GM18868 (cell line): Measurements from ENCODE around the gene RUVBL2.

Experiments
- ATAC-seq: cut with Tn5 transposase; IDR thresholded peaks from one replicate; pipeline ENCODE4 v1.9.1; 2021; ENCODE audit warnings: mild to moderate bottlenecking, moderate library complexity; ENCODE audit not compliant: unreplicated experiment

Gene RUVBL2

GRCh38 chr19:48993175-48994034 is at the start of gene RUVBL2, which contains the start of gene GYS1:
Gene RUVBL2, plus strand, starts transcription at chr19:48993887. Its CDS starts 25 bp downstream, at chr19:48993912.
Gene GYS1, minus strand, starts transcription at chr19:48993309. Its CDS starts 197 bp downstream, at chr19:48993112.
- peak; percentile 84 for ATAC-seq

- ATAC-seq = no peak
Measured at GRCh38 chr19:48945415-48945814, 48.3 kb upstream of the RUVBL2 start.

- ATAC-seq = no peak
Measured at GRCh38 chr19:48945817-48946216, 47.9 kb upstream of the RUVBL2 start.

- no peak for ATAC-seq
Measured at GRCh38 chr19:48946463-48947257, 47.0 kb upstream of the RUVBL2 start.

- ATAC-seq = no peak
Measured at GRCh38 chr19:48947258-48947542, 46.5 kb upstream of the RUVBL2 start.

GRCh38 chr19:48950159-48950558 is 43.5 kb upstream of the RUVBL2 start:
- ATAC-seq = no peak

- ATAC-seq = no peak
Measured at GRCh38 chr19:48950830-48951519, 42.7 kb upstream of the RUVBL2 start.

GRCh38 chr19:48953141-48953540 is 40.5 kb upstream of the RUVBL2 start:
- no peak for ATAC-seq

GRCh38 chr19:48953990-48954594 is 39.6 kb upstream of the RUVBL2 start:
- no peak for ATAC-seq

GRCh38 chr19:48954595-48955307 is 38.9 kb upstream of the RUVBL2 start, which contains the start of gene BAX:
Gene BAX, plus strand, starts transcription at chr19:48954875. Its CDS starts 54 bp downstream, at chr19:48954929.
- peak; percentile 76 for ATAC-seq

- no peak for ATAC-seq
Measured at GRCh38 chr19:48955308-48955958, 38.3 kb upstream of the RUVBL2 start.

- no peak for ATAC-seq
Measured at GRCh38 chr19:48958006-48958405, 35.7 kb upstream of the RUVBL2 start.

GRCh38 chr19:48959341-48960239 is 34.1 kb upstream of the RUVBL2 start:
- ATAC-seq = no peak

GRCh38 chr19:48961051-48961649 is 32.5 kb upstream of the RUVBL2 start:
- ATAC-seq = no peak

GRCh38 chr19:48961673-48962028 is 32.0 kb upstream of the RUVBL2 start:
- no peak for ATAC-seq

GRCh38 chr19:48962029-48962848 is 31.4 kb upstream of the RUVBL2 start:
- peak; percentile 34 for ATAC-seq

GRCh38 chr19:48962849-48963165 is 30.9 kb upstream of the RUVBL2 start:
- no peak for ATAC-seq
